Activated CD4-positive, alpha-beta T cell treated with anti-CD3 and anti-CD28 coated beads for 48 hours (primary cell): ENCODE results near the gene NUCB1.
"Not testable (repeated sequence)": the region's sequence is repeated elsewhere in the genome, so short reads cannot be mapped to it uniquely, and the experiment has no call there.

Source experiments
- DNase-seq: peaks from one replicate; pipeline ENCODE4 v3.0.0-alpha.2; 2020

NUCB1 gene

DNA sequence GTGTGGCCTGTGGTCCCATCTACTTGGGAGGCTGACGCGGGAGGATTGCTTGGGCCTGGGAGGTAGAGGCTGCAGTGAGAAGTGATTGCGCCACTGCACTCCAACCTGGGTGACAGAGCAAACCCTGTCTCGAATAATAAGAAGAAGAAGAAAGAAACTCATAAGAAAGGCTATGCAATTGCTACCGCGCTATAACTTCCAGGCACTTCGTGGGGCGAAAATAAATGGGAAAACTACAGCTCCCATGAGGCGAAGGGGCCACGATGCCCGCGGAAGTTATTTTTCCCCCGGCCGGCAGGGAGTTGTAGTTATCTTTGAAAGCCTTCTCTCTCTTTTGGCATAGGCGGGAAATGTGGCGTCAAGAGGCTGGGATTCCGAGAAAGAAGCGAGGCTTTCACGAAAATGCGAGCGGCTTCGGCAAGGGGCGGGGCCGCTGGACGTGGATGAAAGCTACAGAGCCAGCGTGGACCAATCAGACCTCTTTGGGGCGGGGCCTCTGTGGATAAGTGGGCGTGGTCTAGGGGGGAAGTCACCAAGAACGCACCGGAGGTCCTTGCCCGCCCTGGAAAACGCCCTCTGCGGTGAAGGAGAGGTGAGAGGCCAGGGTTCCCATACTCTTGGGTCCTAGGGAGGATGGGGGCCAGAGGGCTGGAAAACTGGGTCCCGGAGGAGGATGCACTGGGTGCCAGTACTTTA lies at the start of gene NUCB1:
TSS of gene NUCB1 (plus strand) at position 532 of the 696 bp plus-strand sequence. CDS start 485 bp downstream, outside the sequence.
- DNase-seq, result peak; percentile 100

DNA sequence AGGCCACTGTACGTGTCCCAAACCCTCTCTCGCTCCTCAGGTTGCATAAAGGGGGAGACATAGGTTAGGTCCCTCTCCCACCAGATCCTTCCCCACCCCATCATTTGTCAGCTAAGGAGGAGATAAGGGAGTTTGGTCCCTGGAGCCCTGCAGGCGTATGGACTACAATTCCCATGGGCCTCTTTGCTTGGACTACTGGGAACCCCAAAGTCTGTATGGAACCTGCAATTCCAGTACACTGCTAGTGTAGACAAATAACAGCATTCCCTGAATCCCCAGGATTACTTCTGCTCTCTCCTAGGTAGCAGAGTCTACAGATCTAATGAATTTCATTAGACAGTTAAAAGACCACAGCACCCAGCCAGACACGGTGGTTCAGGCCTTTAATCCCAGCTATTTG lies 47.8 kb upstream of the NUCB1 start:
- no peak for DNase-seq

DNA sequence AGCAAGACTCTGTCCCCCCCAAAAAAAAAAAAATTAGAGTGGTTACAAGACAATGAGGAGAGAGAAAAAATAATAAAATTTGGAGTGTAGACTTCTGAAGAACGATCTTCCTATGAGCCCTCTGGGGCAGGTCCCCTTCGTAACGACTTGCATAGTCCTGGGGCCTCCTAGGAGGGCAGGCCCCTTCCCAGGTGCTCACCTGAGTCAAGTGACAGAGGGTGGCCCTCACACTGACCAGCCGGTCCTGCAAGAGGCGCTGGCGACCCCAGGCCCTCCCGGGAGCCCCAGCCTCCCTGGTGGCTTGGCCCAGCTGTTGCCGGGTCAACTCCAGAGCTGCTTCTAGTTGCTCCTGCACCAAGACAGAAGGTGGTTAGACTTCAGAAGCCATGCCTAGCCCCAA lies 46.6 kb upstream of the NUCB1 start:
- DNase-seq, result no peak

DNA sequence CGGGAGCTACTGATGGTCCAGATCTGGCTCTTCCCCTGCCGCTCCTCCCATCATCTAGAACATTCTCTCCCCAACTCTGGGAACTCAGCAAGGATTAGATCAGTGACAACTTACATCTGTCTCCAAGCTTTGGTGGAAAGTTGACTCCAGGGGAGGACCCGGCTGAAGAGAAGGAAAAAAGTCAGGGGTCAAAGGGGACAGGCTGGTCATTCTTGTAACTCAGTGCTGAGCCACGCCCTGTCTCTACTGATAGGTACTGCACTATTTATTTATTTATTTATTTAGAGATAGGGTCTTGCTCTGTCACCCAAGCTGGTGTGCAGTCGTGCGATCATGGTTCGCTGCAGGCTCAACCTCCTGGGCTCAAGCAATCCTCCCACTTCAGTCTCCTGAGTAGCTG lies 46.0 kb upstream of the NUCB1 start:
- DNase-seq, result no peak

DNA sequence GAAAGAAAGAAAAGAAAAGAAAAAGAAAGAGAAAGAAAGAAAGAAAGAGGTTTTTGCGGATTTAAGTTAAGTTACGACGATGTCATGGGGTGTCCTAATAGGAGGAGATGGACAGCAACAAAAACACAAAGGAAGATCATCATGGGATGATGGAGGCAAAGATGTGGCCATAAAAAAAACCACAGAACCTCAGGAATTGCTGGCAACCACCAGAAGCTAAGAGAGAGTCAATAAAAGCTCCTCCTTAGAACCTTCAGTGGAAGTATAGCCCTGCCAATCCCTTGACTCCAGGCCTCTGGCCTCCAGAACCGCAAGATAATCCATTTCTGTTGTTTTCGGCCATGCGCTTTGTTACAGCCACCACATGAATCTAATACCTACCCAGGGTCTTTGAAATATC lies 43.2 kb upstream of the NUCB1 start:
- no peak for DNase-seq

DNA sequence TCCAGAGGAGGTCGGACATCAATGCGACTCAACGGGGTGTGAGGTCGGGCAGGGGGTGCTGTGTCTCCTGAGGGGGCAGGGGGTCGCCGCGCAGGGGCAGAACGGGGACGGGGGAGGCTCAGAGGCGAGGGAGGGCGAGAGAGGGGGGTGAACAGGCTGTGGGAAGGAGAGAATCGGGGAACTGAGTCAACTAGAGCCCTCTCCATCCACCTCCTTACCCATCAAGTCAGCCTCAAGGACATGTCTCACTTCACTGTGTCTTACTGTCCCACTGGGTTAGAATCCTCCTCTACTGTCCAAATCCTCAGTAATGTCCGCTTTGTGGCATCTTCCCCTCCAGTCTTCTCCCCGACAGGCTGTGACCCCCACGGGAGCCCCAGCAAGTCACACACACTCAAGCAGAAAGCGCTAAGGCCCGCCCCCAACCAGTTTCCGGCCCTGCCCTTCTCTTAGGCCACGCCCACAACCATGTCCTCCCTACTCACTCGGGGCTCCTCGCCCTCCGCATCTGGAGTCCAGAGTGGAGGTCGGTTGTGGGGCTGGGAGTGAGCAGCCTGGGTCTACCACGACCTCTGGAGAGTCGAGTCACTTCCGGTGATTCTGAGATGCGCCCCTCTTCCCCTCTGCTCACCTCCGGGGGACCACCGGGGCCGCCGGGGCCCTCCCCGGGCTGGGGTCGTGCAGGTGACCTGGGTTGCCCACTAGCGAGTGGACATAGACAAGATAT lies 41.0 kb upstream of the NUCB1 start:
- peak; percentile 89 for DNase-seq

DNA sequence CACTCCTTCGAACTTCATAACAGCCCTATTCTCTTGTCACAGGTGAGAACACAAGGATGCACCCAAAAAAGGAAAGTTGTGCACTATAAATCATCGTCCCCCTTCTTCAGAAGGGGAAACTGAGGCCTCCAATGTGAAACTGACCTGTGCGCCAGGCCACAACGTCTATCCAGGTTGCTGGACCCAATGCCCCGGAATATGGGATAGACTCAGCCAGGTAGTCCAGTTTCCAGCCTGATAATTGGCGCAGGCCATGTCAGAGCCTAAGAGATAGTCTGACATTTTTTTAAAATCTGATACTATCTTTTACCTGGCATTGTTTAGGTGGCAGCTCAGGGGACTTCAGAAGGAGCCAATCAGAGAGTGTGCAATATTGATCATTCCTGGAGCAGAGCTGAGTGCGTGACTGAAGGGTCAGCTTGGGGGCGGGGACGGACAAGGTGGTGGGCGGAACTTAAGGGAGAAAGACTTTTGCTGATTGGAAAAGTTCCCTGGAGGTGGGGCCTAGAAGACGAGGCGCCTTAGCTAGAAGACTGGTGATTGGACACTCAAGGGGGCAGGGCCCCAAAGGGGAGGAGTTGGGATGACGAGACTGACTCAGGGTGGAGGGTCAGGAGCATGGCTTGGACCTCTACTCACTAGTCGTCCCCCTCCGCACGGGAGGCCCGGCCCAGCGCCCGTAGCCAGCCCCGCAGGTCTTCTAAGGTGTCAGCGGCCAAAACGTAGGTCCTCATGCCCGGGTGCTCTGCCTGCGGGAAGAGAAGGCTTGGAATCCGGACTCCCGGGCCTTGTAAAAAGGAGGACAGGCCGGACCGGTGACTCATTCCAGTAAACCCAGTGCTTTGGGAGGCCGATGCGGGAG lies 40.2 kb upstream of the NUCB1 start:
- DNase-seq, result peak; percentile 56

DNA sequence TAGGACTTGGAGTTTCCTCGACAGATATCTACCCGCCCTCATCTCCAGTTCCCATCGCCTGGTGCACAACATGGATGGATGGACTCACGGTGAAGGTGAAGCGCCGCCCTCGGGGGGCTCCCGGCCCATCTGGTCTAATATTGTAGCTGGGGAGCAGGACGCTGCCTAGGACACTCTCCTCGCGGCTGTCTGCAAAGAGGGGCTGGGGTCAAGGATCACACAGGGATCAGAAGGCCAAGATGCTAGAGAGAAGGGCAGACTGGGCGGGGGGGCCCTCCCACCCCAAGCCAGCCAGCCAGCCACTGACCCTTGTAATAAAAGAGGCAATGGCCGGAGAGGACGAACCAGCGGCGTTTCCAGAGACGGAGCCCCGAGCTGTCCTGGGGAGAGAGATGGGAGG lies 38.8 kb upstream of the NUCB1 start:
- no peak for DNase-seq

DNA sequence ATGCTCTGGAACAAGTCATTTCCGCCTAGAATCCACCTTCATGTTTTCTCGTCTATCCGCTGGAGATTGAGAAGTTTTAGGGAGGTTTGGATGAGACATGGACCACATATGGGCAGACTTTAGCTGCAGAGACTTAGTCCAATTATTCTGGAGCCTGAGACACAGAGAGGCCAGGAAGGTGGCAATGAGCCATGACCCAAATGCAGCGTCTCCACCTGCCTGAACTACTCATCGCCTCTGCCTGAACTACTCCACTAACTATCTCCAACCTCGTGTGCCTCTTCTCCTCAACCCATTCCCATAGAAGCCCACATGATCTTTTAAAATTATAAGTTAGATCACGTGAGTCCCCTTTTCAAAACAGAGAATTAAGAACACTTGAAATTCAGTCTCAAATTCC lies 37.3 kb upstream of the NUCB1 start:
- DNase-seq, result no peak

DNA sequence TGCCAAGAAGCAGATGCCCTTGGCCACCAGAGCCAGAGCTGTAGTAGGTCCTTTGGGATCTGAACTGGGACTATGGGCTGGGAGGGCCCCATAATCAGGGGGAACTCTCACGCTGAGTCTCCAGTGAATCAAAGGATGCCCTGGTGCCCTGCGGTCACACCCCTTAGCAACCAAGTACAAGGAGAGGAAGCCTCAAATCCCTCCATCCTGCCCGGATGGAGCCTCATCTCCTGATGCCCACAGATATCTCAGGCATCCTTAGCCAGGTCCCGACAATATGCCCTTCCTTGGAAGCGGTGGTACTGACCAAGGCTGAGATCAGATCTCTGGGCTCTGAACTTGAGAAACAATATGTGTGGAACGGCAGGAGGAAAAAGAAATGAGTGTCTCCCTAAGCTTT lies 33.4 kb upstream of the NUCB1 start:
- no peak for DNase-seq

DNA sequence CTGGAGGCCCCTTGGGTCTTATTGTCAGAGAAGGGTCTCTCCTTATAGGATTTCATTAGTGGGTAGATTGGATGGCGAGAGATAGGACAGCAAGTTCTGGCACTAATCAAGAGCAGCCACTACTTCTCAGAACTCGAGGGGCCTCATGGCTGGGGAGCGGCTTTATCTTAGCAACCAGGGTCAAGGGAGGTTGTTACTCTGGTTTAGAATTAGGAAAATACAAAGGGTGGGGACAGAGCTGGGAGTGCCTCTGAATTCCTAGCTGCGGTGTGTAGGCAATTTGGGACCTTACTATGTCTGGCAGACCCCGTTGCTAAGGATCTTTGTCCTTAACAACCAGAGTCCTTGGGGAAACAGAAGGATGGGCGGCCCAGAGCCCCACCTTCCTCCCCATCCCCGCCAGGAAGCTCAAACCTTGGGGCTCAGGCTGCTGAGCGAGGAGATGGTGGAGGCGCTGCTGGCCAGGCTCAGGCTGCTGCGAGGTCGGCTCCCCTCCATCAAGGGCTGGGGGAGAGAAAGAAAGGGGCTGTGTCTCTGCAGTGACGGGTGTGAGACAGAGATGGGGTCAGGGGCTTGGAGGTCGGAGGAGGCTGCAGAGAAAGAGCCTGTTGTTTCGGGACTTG lies 32.9 kb upstream of the NUCB1 start:
- no peak for DNase-seq

DNA sequence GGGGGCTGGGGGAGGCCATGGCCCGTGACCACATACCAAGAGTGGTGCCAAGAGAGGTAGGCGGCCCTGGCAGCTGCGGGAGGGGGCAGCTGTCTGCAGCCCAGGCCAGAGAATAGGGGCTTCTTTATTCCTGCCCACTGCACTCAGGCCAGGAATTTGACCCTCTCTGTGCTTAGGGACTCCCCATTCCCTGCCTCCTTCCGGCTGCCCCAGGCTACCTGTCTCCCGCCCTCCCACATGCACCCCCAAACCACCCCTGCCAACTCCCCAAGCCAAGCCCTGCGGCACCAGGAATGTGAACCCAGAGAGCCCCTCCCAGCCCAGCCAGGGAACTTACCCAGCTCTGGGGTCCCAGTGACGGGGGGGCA lies 32.4 kb upstream of the NUCB1 start:
- no peak for DNase-seq

DNA sequence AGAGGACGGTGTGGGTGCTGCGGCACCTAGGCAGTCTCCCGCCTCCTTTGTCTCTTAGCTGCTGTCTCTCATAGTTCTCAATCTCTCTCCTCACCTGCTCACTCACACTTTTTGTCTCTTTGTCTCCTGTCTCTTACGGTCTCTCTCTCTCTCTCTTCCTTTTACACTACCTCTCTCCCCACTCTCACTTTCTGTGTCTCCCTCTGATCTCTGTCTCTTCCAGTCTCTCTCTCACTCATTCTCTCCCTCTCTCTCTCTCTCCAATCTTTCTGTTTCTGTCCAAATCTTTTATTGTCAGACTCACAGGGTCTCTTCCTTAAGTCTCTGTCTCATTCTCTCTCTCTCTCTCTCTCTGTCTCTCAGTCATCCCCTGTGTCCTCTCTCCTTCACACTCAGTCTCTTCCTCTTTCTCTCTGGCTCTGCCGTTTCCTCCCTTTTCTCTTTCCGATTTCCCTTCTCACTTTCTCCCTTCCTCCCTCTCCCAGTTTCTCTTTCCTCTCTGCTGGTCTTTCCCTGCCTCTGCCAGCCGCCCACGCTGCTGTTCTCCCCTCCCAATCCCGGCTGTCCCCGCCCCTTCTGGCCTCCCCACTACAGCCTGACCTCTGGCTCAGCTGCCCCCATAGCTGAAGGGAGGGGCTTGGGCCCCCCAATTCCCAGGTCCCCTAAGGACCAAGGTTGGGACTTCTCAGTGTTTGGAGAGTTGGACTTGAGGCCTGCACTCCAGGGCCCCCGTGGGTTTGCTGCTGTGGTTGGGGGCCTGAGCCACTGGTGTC lies 31.8 kb upstream of the NUCB1 start, which contains the start of gene PLEKHA4:
TSS of gene PLEKHA4 (minus strand) at position 504 of the 773 bp plus-strand sequence. CDS start 997 bp downstream, outside the sequence.
- DNase-seq, result no peak

DNA sequence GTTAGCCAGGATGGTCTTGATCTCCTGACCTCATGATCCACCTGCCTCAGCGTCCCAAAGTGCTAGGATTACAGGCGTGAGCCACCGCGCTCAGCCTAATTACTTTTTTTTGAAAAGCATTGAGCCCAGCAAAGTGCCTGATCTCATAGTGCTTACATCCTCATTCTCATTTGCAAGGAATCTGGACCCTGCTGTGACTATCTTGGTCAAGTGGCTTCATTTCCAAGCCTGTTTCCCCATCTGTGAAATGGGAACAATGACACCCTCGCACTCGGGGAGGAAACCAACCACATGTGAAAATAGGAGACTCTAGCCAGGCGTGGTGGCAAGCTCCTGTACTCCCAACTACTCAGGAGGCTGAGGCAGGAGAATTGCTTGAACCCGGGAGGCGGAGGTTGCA lies 30.1 kb upstream of the NUCB1 start:
- no peak for DNase-seq

DNA sequence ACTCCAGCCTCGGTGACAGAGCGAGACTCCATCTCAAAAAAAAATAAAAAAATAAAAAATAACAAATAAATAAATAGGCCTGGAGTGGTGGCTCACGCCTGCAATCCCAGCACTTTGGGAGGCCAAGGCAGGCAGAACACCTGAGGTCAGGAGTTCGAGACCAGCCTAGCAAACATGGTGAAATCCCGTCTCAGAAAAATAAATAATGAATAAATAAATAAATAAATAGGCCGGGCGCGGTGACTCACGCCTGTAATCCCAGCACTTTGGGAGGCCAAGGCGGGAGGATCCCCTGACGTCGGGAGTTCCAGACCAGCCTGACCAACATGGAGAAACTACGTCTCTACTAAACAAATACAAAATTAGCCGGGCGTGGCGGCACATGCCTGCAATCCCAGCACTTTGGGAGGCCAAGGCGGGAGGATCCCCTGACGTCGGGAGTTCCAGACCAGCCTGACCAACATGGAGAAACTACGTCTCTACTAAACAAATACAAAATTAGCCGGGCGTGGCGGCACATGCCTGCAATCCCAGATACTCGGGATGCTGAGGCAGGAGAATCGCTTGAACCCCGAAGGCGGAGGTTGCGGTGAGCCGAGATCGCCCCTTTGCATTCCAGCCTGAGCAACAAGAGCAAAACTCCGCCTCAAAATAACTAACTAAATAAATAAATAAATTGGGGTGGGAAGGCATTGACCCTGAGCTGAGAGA lies 28.5 kb upstream of the NUCB1 start:
- not testable (repeated sequence) for DNase-seq

DNA sequence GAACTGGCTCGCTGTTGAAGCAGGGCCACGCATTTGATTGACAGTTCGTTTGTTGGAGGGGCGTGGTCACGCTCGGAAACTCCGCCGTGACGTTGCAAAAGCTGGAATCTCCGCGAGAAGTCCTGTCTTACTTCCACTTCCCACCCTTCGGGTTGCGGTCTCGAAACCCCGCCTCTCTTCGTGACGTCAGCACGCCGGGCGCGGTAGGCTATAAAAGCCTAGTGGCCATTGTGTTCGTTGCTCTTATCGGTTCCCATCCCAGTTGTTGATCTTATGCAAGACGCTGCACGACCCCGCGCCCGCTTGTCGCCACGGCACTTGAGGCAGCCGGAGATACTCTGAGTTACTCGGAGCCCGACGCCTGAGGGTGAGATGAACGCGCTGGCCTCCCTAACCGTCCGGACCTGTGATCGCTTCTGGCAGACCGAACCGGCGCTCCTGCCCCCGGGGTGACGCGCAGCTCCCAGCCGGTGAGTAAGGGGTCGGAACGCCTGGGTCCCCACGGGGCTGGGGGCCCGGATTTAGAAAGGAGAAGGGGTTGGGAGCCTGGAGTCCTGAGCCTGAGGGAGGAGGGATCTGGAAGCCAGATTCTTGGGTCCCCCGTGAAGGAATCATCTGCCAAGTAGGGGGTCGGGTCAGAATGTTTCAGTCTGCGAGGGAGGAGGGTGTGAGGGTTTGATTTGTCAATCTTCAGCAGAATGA lies 27.8 kb upstream of the NUCB1 start, which contains the start of gene PPP1R15A:
TSS of gene PPP1R15A (plus strand) at position 240 of the 702 bp plus-strand sequence. CDS start 813 bp downstream, outside the sequence.
- DNase-seq, result peak; percentile 99

DNA sequence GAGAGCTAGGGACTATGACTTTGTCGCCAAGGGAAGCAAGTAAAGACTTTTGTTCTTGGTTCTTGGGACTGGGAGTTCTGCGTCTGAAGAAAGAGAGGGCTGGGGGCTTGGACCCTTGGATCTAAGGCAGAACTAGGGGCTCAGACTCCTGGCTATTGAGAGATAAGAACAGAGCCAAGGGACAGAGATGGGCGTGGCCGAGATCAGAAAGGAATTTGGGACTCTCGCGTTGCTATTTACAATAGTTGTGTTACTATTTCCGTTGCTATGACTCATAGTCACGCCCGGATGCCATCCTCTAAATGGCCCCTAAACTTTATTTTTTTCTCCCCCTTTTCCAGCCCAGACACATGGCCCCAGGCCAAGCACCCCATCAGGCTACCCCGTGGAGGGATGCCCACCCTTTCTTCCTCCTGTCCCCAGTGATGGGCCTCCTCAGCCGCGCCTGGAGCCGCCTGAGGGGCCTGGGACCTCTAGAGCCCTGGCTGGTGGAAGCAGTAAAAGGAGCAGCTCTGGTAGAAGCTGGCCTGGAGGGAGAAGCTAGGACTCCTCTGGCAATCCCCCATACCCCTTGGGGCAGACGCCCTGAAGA lies 27.1 kb upstream of the NUCB1 start:
- peak; percentile 84 for DNase-seq

DNA sequence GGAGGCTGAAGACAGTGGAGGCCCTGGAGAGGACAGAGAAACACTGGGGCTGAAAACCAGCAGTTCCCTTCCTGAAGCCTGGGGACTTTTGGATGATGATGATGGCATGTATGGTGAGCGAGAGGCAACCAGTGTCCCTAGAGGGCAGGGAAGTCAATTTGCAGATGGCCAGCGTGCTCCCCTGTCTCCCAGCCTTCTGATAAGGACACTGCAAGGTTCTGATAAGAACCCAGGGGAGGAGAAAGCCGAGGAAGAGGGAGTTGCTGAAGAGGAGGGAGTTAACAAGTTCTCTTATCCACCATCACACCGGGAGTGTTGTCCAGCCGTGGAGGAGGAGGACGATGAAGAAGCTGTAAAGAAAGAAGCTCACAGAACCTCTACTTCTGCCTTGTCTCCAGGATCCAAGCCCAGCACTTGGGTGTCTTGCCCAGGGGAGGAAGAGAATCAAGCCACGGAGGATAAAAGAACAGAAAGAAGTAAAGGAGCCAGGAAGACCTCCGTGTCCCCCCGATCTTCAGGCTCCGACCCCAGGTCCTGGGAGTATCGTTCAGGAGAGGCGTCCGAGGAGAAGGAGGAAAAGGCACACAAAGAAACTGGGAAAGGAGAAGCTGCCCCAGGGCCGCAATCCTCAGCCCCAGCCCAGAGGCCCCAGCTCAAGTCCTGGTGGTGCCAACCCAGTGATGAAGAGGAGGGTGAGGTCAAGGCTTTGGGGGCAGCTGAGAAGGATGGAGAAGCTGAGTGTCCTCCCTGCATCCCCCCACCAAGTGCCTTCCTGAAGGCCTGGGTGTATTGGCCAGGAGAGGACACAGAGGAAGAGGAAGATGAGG lies 26.4 kb upstream of the NUCB1 start:
- no peak for DNase-seq
